HepG2 (cell line): ENCODE measurements around the gene RINL. TPM values are rescaled to one million over a fixed set of nuclear protein-coding genes. Genes with fewer than 3 reads are reported as not detected.
A peak's percentile ranks its signal among the peaks of the same experiment; 100 is the strongest.

Source experiments
- ARNT2 ChIP-seq: sonication (generic); formaldehyde crosslinking; IDR thresholded peaks from 2 replicates; pipeline ENCODE4 v1.8.0; 2022; ENCODE audit warnings: mild to moderate bottlenecking, low read depth, missing genetic modification reagents, moderate library complexity
- KDM5A ChIP-seq: fragments of 200-600 bp; sonication (generic); IDR thresholded peaks from 2 replicates; pipeline ENCODE4 v1.7.0; 2018; ENCODE audit warnings: antibody characterized with exemption, mild to moderate bottlenecking, low read length, borderline replicate concordance
- POLR2G ChIP-seq: fragments of 200-400 bp; formaldehyde crosslinking; IDR thresholded peaks from 2 replicates; pipeline ENCODE4 v1.6.1; 2018; ENCODE audit warnings: mild to moderate bottlenecking, low read depth, low read length, moderate library complexity
- polyA plus RNA-seq, 8 experiments: library from polyadenylated mRNA; depleted of rRNA in 3 of 8; stranded (reverse) in 7 of 8; unstranded in 1 of 8; fragments of >200 nt; fragmentation: Illumina TruSeq in 4 of 8; extraction: Trizol in 4 of 8; gene quantifications; 2 replicates each; pipeline versions ENCODE4 v1.2.1 to v1.2.3, GENCODE V29; 2011 to 2016; ENCODE audit warnings: low read depth in 4 of 8, missing spikeins in 1 of 8, mixed read lengths in 1 of 8; ENCODE audit not compliant: insufficient read depth in 1 of 8
- total RNA-seq, 5 experiments: library from RNA; depleted of rRNA; stranded (reverse); fragments of >200 nt; fragmentation: Illumina TruSeq; extraction: Trizol; gene quantifications; 2 replicates each; pipeline ENCODE4 v1.2.3, GENCODE V29; 2016; ENCODE audit warnings: low read depth in 1 of 5
- TF ChIP-seq, protein P1 (sequence below), 2 experiments: fragments of 450-650 bp in 1 of 2; sonication (generic) in 1 of 2; formaldehyde crosslinking in 1 of 2; IDR thresholded peaks; 2 replicates each; pipeline versions ENCODE4 v1.6.1 to v1.8.0; 2016 to 2022; ENCODE audit warnings: antibody characterized with exemption in 1 of 2, mild to moderate bottlenecking in 1 of 2, missing genetic modification reagents in 1 of 2
- TF ChIP-seq, protein P2 (sequence below): sonication (generic); formaldehyde crosslinking; IDR thresholded peaks from 2 replicates; pipeline ENCODE4 v1.5.0; 2020; ENCODE audit warnings: missing genetic modification reagents
- TF ChIP-seq, protein P3 (sequence below): sonication (generic); formaldehyde crosslinking; IDR thresholded peaks from 2 replicates; pipeline ENCODE4; 2020; ENCODE audit warnings: missing genetic modification reagents, mild to moderate bottlenecking, borderline replicate concordance
- TF ChIP-seq, protein P4 (sequence below): IDR thresholded peaks from 2 replicates; pipeline ENCODE4 v1.6.1; 2016; ENCODE audit warnings: low read depth

Gene RINL
- total and polyA plus RNA-seq, 2 of the 13 experiments (the other 11 are each of a cell fraction or from before 2014, with no cell fraction given) = 11.4 to 18.0 TPM

DNA sequence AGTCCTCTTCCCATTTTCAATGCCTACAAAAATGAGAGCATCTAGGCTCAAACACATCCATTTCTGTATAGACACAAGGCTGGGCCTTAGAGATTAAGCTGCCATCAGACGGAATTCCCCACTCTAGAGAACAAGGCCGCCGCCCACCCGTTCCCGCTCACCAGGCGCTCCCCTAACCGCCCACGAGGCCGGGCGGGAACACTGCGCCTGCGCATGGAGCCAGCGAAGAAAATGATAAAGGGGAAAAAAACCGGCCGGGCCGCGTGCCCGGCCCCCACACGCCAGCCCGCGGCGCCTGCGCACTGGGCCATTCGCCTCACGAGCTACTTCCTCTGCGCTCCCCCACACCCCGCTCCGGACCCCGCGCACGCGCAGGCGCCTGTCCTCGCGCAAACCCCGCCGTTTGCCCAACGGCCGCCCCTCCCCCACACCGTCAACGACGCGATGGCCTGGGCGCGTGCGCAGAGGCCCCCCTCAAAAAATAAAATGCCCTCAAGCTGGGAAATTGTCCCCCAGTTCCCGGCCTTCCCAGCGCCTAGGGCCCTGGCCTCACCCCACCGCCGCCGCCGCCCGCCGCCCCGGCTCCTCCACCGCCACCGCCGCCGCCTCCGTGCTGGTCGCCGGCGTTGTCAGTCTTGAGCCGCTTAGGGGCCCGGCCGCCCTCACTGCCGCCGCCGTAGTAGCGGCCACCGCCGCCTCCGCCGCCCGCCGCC is 28.8 kb downstream of the RINL start (continued):
- TF ChIP-seq, protein P1, sequence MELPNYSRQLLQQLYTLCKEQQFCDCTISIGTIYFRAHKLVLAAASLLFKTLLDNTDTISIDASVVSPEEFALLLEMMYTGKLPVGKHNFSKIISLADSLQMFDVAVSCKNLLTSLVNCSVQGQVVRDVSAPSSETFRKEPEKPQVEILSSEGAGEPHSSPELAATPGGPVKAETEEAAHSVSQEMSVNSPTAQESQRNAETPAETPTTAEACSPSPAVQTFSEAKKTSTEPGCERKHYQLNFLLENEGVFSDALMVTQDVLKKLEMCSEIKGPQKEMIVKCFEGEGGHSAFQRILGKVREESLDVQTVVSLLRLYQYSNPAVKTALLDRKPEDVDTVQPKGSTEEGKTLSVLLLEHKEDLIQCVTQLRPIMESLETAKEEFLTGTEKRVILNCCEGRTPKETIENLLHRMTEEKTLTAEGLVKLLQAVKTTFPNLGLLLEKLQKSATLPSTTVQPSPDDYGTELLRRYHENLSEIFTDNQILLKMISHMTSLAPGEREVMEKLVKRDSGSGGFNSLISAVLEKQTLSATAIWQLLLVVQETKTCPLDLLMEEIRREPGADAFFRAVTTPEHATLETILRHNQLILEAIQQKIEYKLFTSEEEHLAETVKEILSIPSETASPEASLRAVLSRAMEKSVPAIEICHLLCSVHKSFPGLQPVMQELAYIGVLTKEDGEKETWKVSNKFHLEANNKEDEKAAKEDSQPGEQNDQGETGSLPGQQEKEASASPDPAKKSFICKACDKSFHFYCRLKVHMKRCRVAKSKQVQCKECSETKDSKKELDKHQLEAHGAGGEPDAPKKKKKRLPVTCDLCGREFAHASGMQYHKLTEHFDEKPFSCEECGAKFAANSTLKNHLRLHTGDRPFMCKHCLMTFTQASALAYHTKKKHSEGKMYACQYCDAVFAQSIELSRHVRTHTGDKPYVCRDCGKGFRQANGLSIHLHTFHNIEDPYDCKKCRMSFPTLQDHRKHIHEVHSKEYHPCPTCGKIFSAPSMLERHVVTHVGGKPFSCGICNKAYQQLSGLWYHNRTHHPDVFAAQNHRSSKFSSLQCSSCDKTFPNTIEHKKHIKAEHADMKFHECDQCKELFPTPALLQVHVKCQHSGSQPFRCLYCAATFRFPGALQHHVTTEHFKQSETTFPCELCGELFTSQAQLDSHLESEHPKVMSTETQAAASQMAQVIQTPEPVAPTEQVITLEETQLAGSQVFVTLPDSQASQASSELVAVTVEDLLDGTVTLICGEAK (IDR thresholded peaks at IDR 0.05) = no peak
- TF ChIP-seq, protein P1 (CRISPR knock-in tag; IDR thresholded peaks at IDR 0.05) = 0 out of 2 replicates have a peak, but pooled peaks have one; percentile 58
- TF ChIP-seq POLR2G (no peak; the same call in 1 of the 2 replicates), KDM5A (peak; percentile 67; the same call in 1 of the 2 replicates), ARNT2 (CRISPR knock-in tag) (no peak; the same call in none of the 2 replicates)
- TF ChIP-seq, protein P2, sequence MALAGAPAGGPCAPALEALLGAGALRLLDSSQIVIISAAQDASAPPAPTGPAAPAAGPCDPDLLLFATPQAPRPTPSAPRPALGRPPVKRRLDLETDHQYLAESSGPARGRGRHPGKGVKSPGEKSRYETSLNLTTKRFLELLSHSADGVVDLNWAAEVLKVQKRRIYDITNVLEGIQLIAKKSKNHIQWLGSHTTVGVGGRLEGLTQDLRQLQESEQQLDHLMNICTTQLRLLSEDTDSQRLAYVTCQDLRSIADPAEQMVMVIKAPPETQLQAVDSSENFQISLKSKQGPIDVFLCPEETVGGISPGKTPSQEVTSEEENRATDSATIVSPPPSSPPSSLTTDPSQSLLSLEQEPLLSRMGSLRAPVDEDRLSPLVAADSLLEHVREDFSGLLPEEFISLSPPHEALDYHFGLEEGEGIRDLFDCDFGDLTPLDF (CRISPR knock-in tag) = peak; percentile 64
- TF ChIP-seq, protein P3, sequence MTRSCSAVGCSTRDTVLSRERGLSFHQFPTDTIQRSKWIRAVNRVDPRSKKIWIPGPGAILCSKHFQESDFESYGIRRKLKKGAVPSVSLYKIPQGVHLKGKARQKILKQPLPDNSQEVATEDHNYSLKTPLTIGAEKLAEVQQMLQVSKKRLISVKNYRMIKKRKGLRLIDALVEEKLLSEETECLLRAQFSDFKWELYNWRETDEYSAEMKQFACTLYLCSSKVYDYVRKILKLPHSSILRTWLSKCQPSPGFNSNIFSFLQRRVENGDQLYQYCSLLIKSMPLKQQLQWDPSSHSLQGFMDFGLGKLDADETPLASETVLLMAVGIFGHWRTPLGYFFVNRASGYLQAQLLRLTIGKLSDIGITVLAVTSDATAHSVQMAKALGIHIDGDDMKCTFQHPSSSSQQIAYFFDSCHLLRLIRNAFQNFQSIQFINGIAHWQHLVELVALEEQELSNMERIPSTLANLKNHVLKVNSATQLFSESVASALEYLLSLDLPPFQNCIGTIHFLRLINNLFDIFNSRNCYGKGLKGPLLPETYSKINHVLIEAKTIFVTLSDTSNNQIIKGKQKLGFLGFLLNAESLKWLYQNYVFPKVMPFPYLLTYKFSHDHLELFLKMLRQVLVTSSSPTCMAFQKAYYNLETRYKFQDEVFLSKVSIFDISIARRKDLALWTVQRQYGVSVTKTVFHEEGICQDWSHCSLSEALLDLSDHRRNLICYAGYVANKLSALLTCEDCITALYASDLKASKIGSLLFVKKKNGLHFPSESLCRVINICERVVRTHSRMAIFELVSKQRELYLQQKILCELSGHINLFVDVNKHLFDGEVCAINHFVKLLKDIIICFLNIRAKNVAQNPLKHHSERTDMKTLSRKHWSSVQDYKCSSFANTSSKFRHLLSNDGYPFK (CRISPR knock-in tag) = no peak
- TF ChIP-seq, protein P4, sequence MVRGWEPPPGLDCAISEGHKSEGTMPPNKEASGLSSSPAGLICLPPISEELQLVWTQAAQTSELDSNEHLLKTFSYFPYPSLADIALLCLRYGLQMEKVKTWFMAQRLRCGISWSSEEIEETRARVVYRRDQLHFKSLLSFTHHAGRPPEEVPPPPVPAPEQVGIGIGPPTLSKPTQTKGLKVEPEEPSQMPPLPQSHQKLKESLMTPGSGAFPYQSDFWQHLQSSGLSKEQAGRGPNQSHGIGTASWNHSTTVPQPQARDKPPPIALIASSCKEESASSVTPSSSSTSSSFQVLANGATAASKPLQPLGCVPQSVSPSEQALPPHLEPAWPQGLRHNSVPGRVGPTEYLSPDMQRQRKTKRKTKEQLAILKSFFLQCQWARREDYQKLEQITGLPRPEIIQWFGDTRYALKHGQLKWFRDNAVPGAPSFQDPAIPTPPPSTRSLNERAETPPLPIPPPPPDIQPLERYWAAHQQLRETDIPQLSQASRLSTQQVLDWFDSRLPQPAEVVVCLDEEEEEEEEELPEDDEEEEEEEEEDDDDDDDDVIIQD (CRISPR knock-in tag) = no peak
